OCI-LY7 (cell line): ENCODE data around the gene ANKS1B.

Experiments
- EZH2phosphoT487 ChIP-seq: fragments of 200-600 bp; sonication (generic); IDR thresholded peaks from 2 replicates; pipeline ENCODE4 v1.6.1; 2018; ENCODE audit warnings: low read depth, borderline replicate concordance, mild to moderate bottlenecking, mixed run types, antibody characterized with exemption, low read length, moderate library complexity, mixed read lengths
- TF ChIP-seq, protein P1 (sequence below): fragments of 200-600 bp; sonication (generic); conservative IDR thresholded peaks from 2 replicates; pipeline ENCODE4 v1.5.1; 2014; ENCODE audit warnings: mild to moderate bottlenecking, antibody characterized with exemption, low read length, moderate library complexity, mixed read lengths

DNA sequence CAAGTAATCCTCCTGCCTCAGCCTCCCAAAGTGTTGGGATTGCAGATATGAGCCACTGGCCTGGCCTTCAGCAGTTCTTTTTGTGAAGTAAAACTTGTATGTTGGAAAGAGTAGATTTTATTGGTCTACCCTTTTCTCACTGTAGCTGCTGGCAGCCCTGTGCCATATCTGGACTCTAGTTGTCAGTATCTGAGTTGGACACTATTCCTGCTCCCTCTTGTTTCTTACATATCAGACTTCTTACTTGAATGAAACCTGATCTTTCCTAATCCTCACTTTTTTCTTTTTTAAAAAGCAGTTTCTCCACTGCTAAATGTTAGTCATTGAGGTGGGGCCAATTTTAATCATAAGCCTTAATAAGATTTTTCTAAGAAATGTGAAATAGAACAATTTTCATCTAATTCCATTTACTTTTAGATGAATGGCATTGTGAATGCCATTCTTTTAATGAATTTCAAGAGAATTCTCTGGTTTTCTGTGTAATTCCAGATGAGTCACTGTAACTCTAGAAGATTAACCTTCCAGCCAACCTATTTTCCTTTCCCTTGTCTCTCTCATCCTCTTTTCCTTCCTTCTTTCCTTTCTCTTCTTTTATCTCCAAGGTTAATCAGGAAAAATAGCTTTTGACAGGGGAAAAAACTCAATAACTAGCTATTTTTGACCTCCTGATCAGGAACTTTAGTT is 1250.9 kb downstream of the ANKS1B start:
- TF ChIP-seq, protein P1, sequence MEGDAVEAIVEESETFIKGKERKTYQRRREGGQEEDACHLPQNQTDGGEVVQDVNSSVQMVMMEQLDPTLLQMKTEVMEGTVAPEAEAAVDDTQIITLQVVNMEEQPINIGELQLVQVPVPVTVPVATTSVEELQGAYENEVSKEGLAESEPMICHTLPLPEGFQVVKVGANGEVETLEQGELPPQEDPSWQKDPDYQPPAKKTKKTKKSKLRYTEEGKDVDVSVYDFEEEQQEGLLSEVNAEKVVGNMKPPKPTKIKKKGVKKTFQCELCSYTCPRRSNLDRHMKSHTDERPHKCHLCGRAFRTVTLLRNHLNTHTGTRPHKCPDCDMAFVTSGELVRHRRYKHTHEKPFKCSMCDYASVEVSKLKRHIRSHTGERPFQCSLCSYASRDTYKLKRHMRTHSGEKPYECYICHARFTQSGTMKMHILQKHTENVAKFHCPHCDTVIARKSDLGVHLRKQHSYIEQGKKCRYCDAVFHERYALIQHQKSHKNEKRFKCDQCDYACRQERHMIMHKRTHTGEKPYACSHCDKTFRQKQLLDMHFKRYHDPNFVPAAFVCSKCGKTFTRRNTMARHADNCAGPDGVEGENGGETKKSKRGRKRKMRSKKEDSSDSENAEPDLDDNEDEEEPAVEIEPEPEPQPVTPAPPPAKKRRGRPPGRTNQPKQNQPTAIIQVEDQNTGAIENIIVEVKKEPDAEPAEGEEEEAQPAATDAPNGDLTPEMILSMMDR: no peak
- TF ChIP-seq EZH2phosphoT487: no peak
